ENCODE results near the gene SPEF1.

Gene SPEF1

DNA sequence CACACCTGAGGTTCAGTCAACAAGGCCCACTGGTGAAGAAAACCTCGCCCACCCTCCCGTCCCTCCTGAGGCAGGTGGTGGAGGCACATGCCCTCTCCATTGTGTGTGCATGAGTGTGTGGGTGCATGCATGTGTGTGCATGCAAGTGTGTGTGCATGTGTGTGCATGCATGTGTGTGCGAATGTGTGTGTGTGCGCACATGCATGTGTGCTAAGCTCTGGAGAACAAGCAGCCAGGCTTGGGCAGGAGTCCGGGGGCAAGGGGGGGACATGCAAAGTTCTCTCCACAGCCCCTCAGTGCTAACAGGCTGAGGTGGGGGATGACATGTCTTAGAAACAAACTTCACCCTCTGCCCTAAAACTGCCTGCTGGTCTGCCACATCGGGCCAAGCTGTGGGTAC lies 51.9 kb downstream of the SPEF1 start:
- DNase-seq (ENCODE audit: low spot score): no peak

DNA sequence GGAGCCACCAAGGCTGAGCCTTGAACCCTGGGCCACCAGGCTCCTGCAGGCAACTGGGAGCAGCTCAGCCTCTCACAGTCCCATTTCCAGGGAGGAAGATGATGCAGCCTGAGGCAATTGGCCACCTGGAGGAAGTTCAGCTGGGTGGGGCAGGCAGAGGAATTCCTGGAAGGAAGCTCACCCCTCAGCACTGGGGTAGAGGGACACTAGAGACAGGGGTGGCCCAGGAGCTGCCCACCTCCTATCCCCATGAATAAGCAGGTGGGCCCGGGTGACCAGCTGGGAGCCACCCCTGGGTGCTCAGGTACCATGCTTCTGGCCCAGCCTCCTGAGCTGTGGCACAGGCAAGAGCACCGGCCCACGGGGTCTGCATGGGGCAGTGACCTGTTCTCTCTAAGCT lies 52.4 kb downstream of the SPEF1 start:
- no peak for DNase-seq (ENCODE audit: low spot score)

DNA sequence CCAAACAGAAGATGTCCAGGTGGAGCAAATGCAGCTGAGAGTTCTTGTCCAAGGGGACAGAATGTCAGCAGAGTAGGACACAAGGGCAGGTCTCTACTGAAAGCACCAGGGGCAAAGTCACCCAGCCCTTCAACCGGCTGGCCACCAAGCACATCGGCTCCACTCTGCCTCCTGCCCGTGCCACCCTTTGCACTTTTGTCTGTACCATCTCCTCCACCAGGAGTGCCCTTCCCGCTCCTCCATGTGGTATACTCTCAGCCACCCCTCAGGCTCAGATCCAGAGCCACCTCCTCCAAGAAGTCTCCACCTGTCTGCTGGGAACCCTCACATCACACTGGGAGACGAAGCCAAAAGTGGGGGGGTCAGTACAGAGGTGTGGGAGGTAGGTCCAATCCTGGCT lies 52.9 kb downstream of the SPEF1 start:
- no peak for DNase-seq (ENCODE audit: low spot score)
